Fibroblast of lung (primary cell): ENCODE measurements around the gene SEMA7A.

ENCODE experiments used
- EZH2 ChIP-seq: IDR thresholded peaks from 2 replicates; pipeline ENCODE4 v1.5.1; 2012; ENCODE audit warnings: low read length, control low read depth, mild to moderate bottlenecking; ENCODE audit errors: missing control alignments
- TF ChIP-seq, protein P1 (sequence below), 2 donors: IDR thresholded peaks in 1 of 2; conservative IDR thresholded peaks in 1 of 2; 1 replicate in 1 of 2; 2 replicates in 1 of 2; pipeline ENCODE4 v1.5.1; 2011 to 2012; ENCODE audit warnings: low read length in 2 of 2, control low read depth in 1 of 2, inconsistent platforms in 1 of 2, low read depth in 1 of 2, mild to moderate bottlenecking in 1 of 2

DNA sequence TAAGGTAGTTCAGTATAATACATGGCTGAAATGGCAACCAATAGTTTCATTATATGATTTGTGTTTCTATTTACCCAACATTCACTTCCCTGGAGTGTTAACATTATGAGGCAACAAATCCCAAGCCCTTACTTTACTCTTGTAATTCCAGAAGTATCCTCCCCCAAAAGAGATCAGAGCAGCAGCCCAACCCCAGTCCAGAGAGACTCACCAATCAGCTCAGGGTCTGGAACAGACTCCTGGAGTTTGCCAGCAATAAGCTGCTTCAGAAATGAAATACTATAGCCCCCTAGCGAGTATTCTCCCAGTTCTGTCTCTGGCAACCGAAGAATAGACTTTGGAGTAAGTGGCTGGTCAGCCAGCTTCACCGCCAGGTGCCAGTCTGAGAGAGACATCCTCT lies 24.7 kb upstream of the SEMA7A start:
- TF ChIP-seq, protein P1, sequence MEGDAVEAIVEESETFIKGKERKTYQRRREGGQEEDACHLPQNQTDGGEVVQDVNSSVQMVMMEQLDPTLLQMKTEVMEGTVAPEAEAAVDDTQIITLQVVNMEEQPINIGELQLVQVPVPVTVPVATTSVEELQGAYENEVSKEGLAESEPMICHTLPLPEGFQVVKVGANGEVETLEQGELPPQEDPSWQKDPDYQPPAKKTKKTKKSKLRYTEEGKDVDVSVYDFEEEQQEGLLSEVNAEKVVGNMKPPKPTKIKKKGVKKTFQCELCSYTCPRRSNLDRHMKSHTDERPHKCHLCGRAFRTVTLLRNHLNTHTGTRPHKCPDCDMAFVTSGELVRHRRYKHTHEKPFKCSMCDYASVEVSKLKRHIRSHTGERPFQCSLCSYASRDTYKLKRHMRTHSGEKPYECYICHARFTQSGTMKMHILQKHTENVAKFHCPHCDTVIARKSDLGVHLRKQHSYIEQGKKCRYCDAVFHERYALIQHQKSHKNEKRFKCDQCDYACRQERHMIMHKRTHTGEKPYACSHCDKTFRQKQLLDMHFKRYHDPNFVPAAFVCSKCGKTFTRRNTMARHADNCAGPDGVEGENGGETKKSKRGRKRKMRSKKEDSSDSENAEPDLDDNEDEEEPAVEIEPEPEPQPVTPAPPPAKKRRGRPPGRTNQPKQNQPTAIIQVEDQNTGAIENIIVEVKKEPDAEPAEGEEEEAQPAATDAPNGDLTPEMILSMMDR (conservative IDR thresholded peaks at IDR 0.05 in 1 of 2, IDR thresholded peaks at IDR 0.05 in 1 of 2; ENCODE audit: low read depth in 1 of 2, low read length in 2 of 2) = no peak
- no peak for TF ChIP-seq EZH2
